ENCODE data around the gene SHMT1.
"Not testable (repeated sequence)": the region's sequence is repeated elsewhere in the genome, so short reads cannot be mapped to it uniquely, and the experiment has no call there.

The SHMT1 gene

GRCh38 chr17:18382441-18383078 lies 19.2 kb upstream of the SHMT1 start:
- DNase-seq (ENCODE audit: insufficient read length) (no peak), FAIRE-seq (no peak)
- TF ChIP-seq POLR2A (IDR thresholded peaks at IDR 0.05; ENCODE audit: low read depth, low read length) (no peak), POLR2AphosphoS5 (IDR thresholded peaks at IDR 0.05; ENCODE audit: low read depth, low read length) (no peak), TAF1 (IDR thresholded peaks at IDR 0.05; ENCODE audit: borderline replicate concordance, low read depth, low read length) (no peak)

DNA sequence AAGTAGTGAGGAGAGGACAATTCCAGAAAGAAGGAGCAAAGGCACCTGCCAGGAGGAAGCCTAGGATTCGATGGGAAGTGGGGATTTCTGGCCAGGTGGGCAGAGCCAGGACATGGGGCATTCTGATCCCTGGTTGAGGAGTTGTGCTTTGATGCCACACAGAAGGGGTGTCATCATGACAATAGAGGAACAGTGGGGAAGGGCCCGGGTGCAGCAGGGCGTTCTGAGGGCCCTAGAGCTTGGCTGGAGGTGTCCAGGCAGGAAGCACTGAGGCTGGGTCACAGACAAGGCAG lies 18.5 kb upstream of the SHMT1 start:
- TF ChIP-seq POLR2AphosphoS5 (IDR thresholded peaks at IDR 0.05; ENCODE audit: low read depth, low read length) = no peak
- no peak for FAIRE-seq
- DNase-seq (ENCODE audit: insufficient read length) = no peak

DNA sequence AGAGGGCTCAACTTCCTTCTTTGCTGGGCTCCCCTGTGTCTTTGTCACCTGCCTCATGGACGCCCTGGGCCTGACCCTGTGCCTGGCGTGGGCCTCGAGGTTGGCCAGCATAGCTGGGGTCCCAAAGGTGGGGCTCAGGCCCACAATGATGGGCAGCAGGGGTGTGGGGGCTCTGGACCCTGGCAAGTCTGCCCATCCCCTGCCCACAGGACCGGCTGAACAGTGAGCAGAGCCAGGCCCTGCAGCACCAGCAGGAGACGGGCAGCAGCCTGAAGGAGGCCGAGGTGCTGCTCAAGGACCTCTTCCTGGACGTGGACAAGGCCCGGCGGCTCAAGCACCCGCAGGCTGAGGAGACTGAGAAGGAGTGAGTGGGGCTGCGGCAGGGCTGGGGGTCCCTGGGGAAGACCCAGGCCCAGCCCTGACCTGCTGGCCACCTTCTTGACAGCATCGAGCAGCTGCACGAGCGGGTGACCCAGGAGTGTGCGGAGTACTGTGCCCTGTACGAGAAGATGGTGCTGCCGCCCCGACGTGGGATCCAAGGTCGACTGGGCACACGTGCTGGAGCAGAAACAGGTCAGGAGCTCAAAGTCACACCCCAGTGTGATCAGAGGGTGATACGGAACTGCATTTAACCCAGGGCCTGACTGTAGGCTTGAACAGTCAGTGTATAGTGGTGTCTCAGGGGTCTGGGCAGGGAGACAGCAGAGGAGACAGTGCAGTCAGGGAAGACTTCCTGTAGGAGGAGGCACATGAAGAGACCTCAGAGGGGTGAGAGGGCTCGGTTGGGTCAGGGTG lies 18.0 kb upstream of the SHMT1 start:
- TF ChIP-seq POLR2A (IDR thresholded peaks at IDR 0.05; ENCODE audit: low read depth, low read length) (no peak), TAF1 (IDR thresholded peaks at IDR 0.05; ENCODE audit: borderline replicate concordance, low read depth, low read length) (no peak), POLR2AphosphoS5 (IDR thresholded peaks at IDR 0.05; ENCODE audit: low read depth, low read length) (no peak)
- FAIRE-seq (no peak), DNase-seq (ENCODE audit: insufficient read length) (no peak)

DNA sequence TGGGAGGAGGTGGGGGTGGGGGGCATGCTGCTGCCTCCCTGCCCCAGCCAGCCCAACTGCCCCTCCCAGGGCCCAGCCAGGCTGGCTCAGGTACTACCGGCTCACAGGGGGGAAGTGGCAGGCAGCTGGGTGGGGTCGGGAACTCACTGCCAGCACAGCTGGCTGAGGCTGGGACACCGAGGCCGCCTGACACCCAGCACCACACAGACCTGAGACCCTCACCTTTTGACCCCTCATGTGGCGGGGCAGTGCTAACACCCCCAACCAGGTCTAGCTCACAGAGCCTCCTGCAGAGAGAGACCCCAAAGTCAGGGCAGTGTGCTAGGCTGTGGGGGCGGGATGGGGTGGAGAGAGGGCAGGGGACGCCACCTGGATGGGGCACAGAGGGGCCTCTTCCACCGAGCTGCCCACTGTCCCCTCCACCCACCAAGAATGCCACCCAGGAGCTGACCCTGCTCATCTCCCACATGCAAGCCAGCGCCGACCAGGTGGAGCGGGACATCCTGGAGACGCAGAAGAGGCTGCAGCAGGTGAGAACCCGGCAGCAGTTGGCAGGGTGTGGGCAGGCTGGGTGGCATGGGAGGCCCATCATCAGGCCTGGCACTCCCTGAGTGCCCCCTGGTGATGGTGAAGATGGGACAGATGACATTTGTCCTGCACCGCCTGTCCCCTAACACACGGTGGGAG lies 17.3 kb upstream of the SHMT1 start:
- no peak for FAIRE-seq
- DNase-seq (ENCODE audit: insufficient read length) = no peak
- TF ChIP-seq POLR2AphosphoS5 (IDR thresholded peaks at IDR 0.05; ENCODE audit: low read depth, low read length) (no peak), TAF1 (IDR thresholded peaks at IDR 0.05; ENCODE audit: borderline replicate concordance, low read depth, low read length) (no peak), POLR2A (IDR thresholded peaks at IDR 0.05; ENCODE audit: low read depth, low read length) (no peak)

- FAIRE-seq (no peak), DNase-seq (ENCODE audit: insufficient read length) (no peak)
- TF ChIP-seq POLR2AphosphoS5 (IDR thresholded peaks at IDR 0.05; ENCODE audit: low read depth, low read length) (no peak), POLR2A (IDR thresholded peaks at IDR 0.05; ENCODE audit: low read depth, low read length) (no peak), TAF1 (IDR thresholded peaks at IDR 0.05; ENCODE audit: borderline replicate concordance, low read depth, low read length) (no peak)
Measured at GRCh38 chr17:18379246-18380146, 16.1 kb upstream of the SHMT1 start.

DNA sequence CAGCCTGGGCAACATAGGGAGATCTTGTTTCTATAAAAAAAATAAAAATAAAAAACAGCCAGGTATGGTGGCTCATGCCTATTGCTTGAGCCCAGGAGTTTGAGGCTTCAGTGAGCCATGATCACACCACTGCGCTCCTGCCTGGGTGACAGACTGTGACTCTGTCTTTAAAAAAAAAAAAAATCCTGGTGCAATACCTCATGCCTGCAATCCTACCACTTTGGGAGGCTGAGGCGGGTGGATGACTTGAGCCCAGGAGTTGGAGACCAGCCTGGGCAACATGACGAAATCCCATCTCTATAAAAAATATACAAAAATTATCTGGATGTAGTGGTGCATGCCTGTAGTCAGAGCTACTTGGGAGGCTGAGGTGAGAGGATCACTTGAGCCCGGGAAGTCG lies 15.3 kb upstream of the SHMT1 start:
- not testable (repeated sequence) for DNase-seq (ENCODE audit: insufficient read length); FAIRE-seq

DNA sequence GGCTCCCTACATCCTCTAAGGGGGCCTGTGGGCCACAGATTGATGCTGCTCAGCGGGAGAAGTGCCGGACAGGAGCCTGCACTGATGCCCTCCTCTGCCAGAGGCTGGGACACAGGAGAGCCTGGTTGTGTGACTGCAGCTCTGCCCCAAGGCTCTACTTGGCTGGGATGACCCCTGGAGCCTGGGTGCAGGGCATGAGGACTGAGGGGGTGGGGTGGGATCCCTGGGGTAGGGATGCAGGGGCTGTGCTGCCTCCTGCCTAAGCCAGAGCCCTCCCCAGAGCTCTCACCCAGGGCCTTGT lies 14.8 kb upstream of the SHMT1 start:
- TF ChIP-seq TAF1 (IDR thresholded peaks at IDR 0.05; ENCODE audit: borderline replicate concordance, low read depth, low read length) (no peak), POLR2AphosphoS5 (IDR thresholded peaks at IDR 0.05; ENCODE audit: low read depth, low read length) (no peak), POLR2A (IDR thresholded peaks at IDR 0.05; ENCODE audit: low read depth, low read length) (no peak)
- no peak for FAIRE-seq
- DNase-seq (ENCODE audit: insufficient read length) = no peak

GRCh38 chr17:18377437-18378204 lies 14.3 kb upstream of the SHMT1 start, which contains the start of gene EVPLL:
Gene EVPLL (plus strand): TSS chr17:18377778. CDS start chr17:18380938, 3,160 bp downstream.
- FAIRE-seq = no peak
- TF ChIP-seq POLR2A (IDR thresholded peaks at IDR 0.05; ENCODE audit: low read depth, low read length) (no peak), POLR2AphosphoS5 (IDR thresholded peaks at IDR 0.05; ENCODE audit: low read depth, low read length) (no peak), TAF1 (IDR thresholded peaks at IDR 0.05; ENCODE audit: borderline replicate concordance, low read depth, low read length) (no peak)
- DNase-seq (ENCODE audit: insufficient read length) = no peak

DNA sequence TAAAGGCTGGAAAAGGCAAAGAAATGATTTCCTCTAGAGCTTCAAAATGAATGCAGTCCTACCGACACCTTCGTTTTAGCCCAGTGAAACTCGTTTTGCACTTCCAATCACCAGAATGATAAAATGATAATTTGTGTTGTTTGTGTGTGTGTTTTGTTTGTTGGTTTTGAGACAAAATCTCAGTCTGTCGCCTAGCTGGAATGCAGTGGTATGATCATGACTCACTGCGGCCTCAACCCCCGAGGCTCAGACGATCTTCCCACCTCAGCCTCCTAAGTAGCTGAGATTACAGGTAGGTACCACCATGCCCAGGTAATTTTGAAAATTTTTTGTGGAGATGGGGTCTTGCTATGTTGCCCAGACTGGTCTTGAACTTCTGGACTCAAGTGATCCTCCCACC lies 10.9 kb upstream of the SHMT1 start:
- DNase-seq (ENCODE audit: insufficient read length) (no peak), FAIRE-seq (no peak)
- TF ChIP-seq POLR2A (IDR thresholded peaks at IDR 0.05; ENCODE audit: low read depth, low read length) (no peak), TAF1 (IDR thresholded peaks at IDR 0.05; ENCODE audit: borderline replicate concordance, low read depth, low read length) (no peak), POLR2AphosphoS5 (IDR thresholded peaks at IDR 0.05; ENCODE audit: low read depth, low read length) (no peak)

- not testable (repeated sequence) for FAIRE-seq; DNase-seq (ENCODE audit: insufficient read length)
Measured at GRCh38 chr17:18373181-18373580, 9.8 kb upstream of the SHMT1 start.

DNA sequence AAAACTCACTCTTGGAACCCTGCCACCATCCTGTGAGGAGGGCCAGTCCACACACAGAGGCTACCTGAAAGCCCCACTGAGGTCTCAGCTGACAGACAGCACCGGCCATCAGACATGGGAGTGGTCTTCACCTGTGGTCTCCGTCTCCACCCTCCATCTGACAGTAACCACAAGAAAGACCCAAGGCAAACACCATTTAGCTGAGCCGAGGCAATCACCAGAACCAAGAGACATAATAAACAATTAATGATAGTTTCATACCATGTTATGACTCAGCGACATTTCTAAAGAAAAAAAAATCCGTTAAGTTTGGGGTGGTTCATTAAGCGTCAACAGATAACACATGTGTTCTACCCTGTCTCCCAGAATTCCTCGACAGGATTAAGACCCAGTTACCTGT lies 8.1 kb upstream of the SHMT1 start:
- FAIRE-seq (no peak), DNase-seq (ENCODE audit: insufficient read length) (no peak)
- TF ChIP-seq POLR2AphosphoS5 (IDR thresholded peaks at IDR 0.05; ENCODE audit: low read depth, low read length) (no peak), POLR2A (IDR thresholded peaks at IDR 0.05; ENCODE audit: low read depth, low read length) (no peak), TAF1 (IDR thresholded peaks at IDR 0.05; ENCODE audit: borderline replicate concordance, low read depth, low read length) (no peak)

All from GM12892 (cell line).